Lung microvascular endothelial cell (primary cell): ENCODE measurements around the gene U2SURP. TPM values are rescaled to one million over a fixed set of nuclear protein-coding genes. Genes with fewer than 3 reads are reported as not detected.

ENCODE experiments used
- DNase-seq, 2 donors: peaks; one replicate each; pipeline versions ENCODE4 v3.0.0 to v3.0.0-alpha.2; 2010; ENCODE audit warnings: low read depth in 2 of 2
- total RNA-seq: library from RNA; depleted of rRNA; stranded (reverse); fragments of >200 nt; gene quantifications from 2 replicates; pipeline ENCODE4 v1.2.1, GENCODE V29; 2014

Gene U2SURP
- total RNA-seq, result 18.5 and 27.2 TPM in 2 replicates

- peak; percentile 97 to 98 for DNase-seq
Measured at GRCh38 chr3:143001369-143002082, at the start of gene U2SURP. U2SURP (plus strand) TSS chr3:143001570; CDS start chr3:143001629, 59 bp downstream.

GRCh38 chr3:142951794-142952193 is 49.6 kb upstream of the U2SURP start:
- no peak for DNase-seq

GRCh38 chr3:142952272-142953193 is 48.8 kb upstream of the U2SURP start:
- DNase-seq, result no peak

GRCh38 chr3:142953443-142953842 is 47.9 kb upstream of the U2SURP start:
- DNase-seq, result no peak

GRCh38 chr3:142958707-142959106 is 42.7 kb upstream of the U2SURP start:
- DNase-seq, result peak in 1 of 2 donors; percentile 6

- no peak for DNase-seq
Measured at GRCh38 chr3:142960322-142960850, 41.0 kb upstream of the U2SURP start.

GRCh38 chr3:142961539-142961938 is 39.8 kb upstream of the U2SURP start:
- DNase-seq, result no peak

GRCh38 chr3:142962175-142962519 is 39.2 kb upstream of the U2SURP start:
- no peak for DNase-seq

GRCh38 chr3:142962520-142963233 is 38.7 kb upstream of the U2SURP start:
- peak in 1 of 2 donors; percentile 8 for DNase-seq

GRCh38 chr3:142963234-142963515 is 38.2 kb upstream of the U2SURP start:
- peak in 1 of 2 donors; percentile 2 for DNase-seq

- DNase-seq, result peak in 1 of 2 donors; percentile 34
Measured at GRCh38 chr3:142963516-142964448, 37.6 kb upstream of the U2SURP start, which contains the start of gene PAQR9. PAQR9 (minus strand) TSS chr3:142963674; CDS start chr3:142963336, 338 bp downstream.

GRCh38 chr3:142965581-142965980 is 35.8 kb upstream of the U2SURP start:
- no peak for DNase-seq

GRCh38 chr3:142966808-142967207 is 34.6 kb upstream of the U2SURP start:
- DNase-seq, result no peak

- no peak for DNase-seq
Measured at GRCh38 chr3:142968319-142969025, 32.9 kb upstream of the U2SURP start.

GRCh38 chr3:142971431-142971830 is 29.9 kb upstream of the U2SURP start:
- no peak for DNase-seq

- no peak for DNase-seq
Measured at GRCh38 chr3:142972092-142972753, 29.1 kb upstream of the U2SURP start.

GRCh38 chr3:142973217-142974009 is 28.0 kb upstream of the U2SURP start:
- DNase-seq, result no peak

- no peak for DNase-seq
Measured at GRCh38 chr3:142975316-142975995, 25.9 kb upstream of the U2SURP start.
